ENCODE results near the gene CSNK2A3.
"Not testable (repeated sequence)": the region's sequence is repeated elsewhere in the genome, so short reads cannot be mapped to it uniquely, and the experiment has no call there.

The CSNK2A3 gene

GRCh38 chr11:11380340-11380739 is 27.3 kb upstream of the CSNK2A3 start:
- DNase-seq (ENCODE audit: low read depth in 4 of 4, low spot score in 1 of 4) = no peak

- DNase-seq (ENCODE audit: low read depth in 4 of 4, low spot score in 1 of 4) = no peak
These were observed 26.6 kb upstream of the CSNK2A3 start for GRCh38 chr11:11379661-11380060.

GRCh38 chr11:11378184-11378940 is 25.3 kb upstream of the CSNK2A3 start:
- no peak for DNase-seq (ENCODE audit: low read depth in 4 of 4, low spot score in 1 of 4)

- DNase-seq (ENCODE audit: low read depth in 4 of 4, low spot score in 1 of 4) = no peak
These were observed 21.5 kb upstream of the CSNK2A3 start for GRCh38 chr11:11374358-11375148.

GRCh38 chr11:11373934-11374333 is 20.9 kb upstream of the CSNK2A3 start:
- DNase-seq (ENCODE audit: low read depth in 4 of 4, low spot score in 1 of 4) = no peak

GRCh38 chr11:11372461-11372860 is 19.4 kb upstream of the CSNK2A3 start:
- no peak for DNase-seq (ENCODE audit: low read depth in 4 of 4, low spot score in 1 of 4)

- no peak for DNase-seq (ENCODE audit: low read depth in 4 of 4, low spot score in 1 of 4)
These were observed 17.9 kb upstream of the CSNK2A3 start for GRCh38 chr11:11370962-11371303.

- DNase-seq (ENCODE audit: low read depth in 4 of 4, low spot score in 1 of 4) = no peak
These were observed 17.4 kb upstream of the CSNK2A3 start for GRCh38 chr11:11370255-11370961.

- DNase-seq (ENCODE audit: low read depth in 4 of 4, low spot score in 1 of 4) = no peak
These were observed 13.7 kb upstream of the CSNK2A3 start for GRCh38 chr11:11366793-11367192.

- no peak for DNase-seq (ENCODE audit: low read depth in 4 of 4, low spot score in 1 of 4)
These were observed 10.6 kb upstream of the CSNK2A3 start for GRCh38 chr11:11363674-11364073.

GRCh38 chr11:11359611-11360010 is 6.6 kb upstream of the CSNK2A3 start:
- no peak for DNase-seq (ENCODE audit: low read depth in 4 of 4, low spot score in 1 of 4)

- DNase-seq (ENCODE audit: low read depth in 4 of 4, low spot score in 1 of 4) = no peak
These were observed 3.8 kb upstream of the CSNK2A3 start for GRCh38 chr11:11356842-11357241.

GRCh38 chr11:11351851-11352250 is 1.2 kb downstream of the CSNK2A3 start:
- DNase-seq (ENCODE audit: low read depth in 4 of 4, low spot score in 1 of 4) = not testable (repeated sequence)

GRCh38 chr11:11351042-11351586 is 1.9 kb downstream of the CSNK2A3 start:
- DNase-seq (ENCODE audit: low read depth in 4 of 4, low spot score in 1 of 4) = no peak

GRCh38 chr11:11349870-11350337 is 3.1 kb downstream of the CSNK2A3 start:
- DNase-seq (ENCODE audit: low read depth in 4 of 4, low spot score in 1 of 4) = no peak

- no peak for DNase-seq (ENCODE audit: low read depth in 4 of 4, low spot score in 1 of 4)
These were observed 3.8 kb downstream of the CSNK2A3 start for GRCh38 chr11:11349106-11349825.

GRCh38 chr11:11348303-11348702 is 4.7 kb downstream of the CSNK2A3 start:
- DNase-seq (ENCODE audit: low read depth in 4 of 4, low spot score in 1 of 4) = no peak

GRCh38 chr11:11347592-11347991 is 5.5 kb downstream of the CSNK2A3 start:
- no peak for DNase-seq (ENCODE audit: low read depth in 4 of 4, low spot score in 1 of 4)

GRCh38 chr11:11346303-11346702 is 6.7 kb downstream of the CSNK2A3 start:
- DNase-seq (ENCODE audit: low read depth in 4 of 4, low spot score in 1 of 4) = no peak

- DNase-seq (ENCODE audit: low read depth in 4 of 4, low spot score in 1 of 4) = no peak
These were observed 8.0 kb downstream of the CSNK2A3 start for GRCh38 chr11:11345099-11345498.

GRCh38 chr11:11344045-11344444 is 9.0 kb downstream of the CSNK2A3 start:
- DNase-seq (ENCODE audit: low read depth in 4 of 4, low spot score in 1 of 4) = no peak
